Adrenal gland (tissue), 12 donors: ENCODE measurements around the gene RHOB. TPM values are rescaled to one million over a fixed set of nuclear protein-coding genes. Genes with fewer than 3 reads are reported as not detected.

Source experiments
- DNase-seq, 7 donors: peaks; one replicate each; pipeline ENCODE4 v3.0.0-alpha.2; 2019 to 2020
- H3K27ac ChIP-seq, 5 donors: fragments of 200-600 bp; sonication (generic) in 4 of 5; 1 replicate in 3 of 5; 2 replicates in 2 of 5; pipeline versions ENCODE4 v1.5.1 to v1.8.0; 2016 to 2020; ENCODE audit warnings: mild to moderate bottlenecking in 1 of 5
- H3K27me3 ChIP-seq: fragments of 200-600 bp; 2 replicates; pipeline ENCODE4 v1.8.0; 2021
- H3K36me3 ChIP-seq, 2 donors: fragments of 200-600 bp; replicated peaks in 1 of 2; 1 replicate in 1 of 2; 2 replicates in 1 of 2; pipeline versions ENCODE4 v1.5.1 to v1.8.0; 2018 to 2022
- H3K4me1 ChIP-seq, 2 donors: fragments of 200-600 bp; replicated peaks in 1 of 2; 1 replicate in 1 of 2; 2 replicates in 1 of 2; pipeline versions ENCODE4 v1.5.1 to v1.8.0; 2018 to 2021
- H3K4me3 ChIP-seq, 4 donors: fragments of 200-600 bp; sonication (generic) in 3 of 4; one replicate each; pipeline ENCODE4 v1.5.1; 2016 to 2018
- H3K9me3 ChIP-seq, 3 donors: fragments of 200-600 bp; sonication (generic) in 1 of 3; replicated peaks in 1 of 3; 1 replicate in 2 of 3; 2 replicates in 1 of 3; pipeline versions ENCODE4 v1.5.1 to v1.8.0; 2016 to 2021
- CTCF ChIP-seq, 6 experiments: fragments of 450-650 bp in 4 of 6; fragments of 200-600 bp in 2 of 6; sonication (generic) in 1 of 6; IDR thresholded peaks; 1 replicate in 5 of 6; 2 replicates in 1 of 6; pipeline versions ENCODE4 v1.5.1 to v1.8.0; 2016 to 2021; ENCODE audit warnings: antibody characterized with exemption in 6 of 6, mild to moderate bottlenecking in 2 of 6, moderate library complexity in 1 of 6
- POLR2A ChIP-seq, 2 donors: fragments of 450-650 bp; IDR thresholded peaks; one replicate each; pipeline ENCODE4 v1.6.1; 2017; ENCODE audit warnings: antibody characterized with exemption in 2 of 2, mild to moderate bottlenecking in 2 of 2, moderate library complexity in 1 of 2
- WGBS, 4 donors: extraction: QIAGEN DNeasy Blood & Tissue Kit in 2 of 4; methylation state at CpG; one replicate each; pipeline versions ENCODE4 v1.1.5 to v1.1.7; 2013 to 2017; 5-methylcytosine and 5-hydroxymethylcytosine counted together
- intact Hi-C, 2 donors: fragments of 100-400 bp; cut with DNase I; formaldehyde crosslinking; loops; one replicate each; pipeline versions ENCODE4 v1.14.1 to v1.15.0; 2022 to 2023
- polyA plus RNA-seq, 3 donors: library from polyadenylated mRNA; stranded (reverse); fragments of 200-250 nt in 2 of 3; fragments of 350-450 nt in 1 of 3; fragmentation: Illumina TruSeq in 1 of 3; extraction: RNeasy Lipid Tissue Mini Kit (QIAGEN cat#74804) in 1 of 3; gene quantifications; one replicate each; pipeline ENCODE4 v1.2.3, GENCODE V29; 2013 to 2014
- total RNA-seq, 9 donors: library from RNA; depleted of rRNA in 4 of 9; stranded (reverse); fragments of >200 nt in 4 of 9; fragments of 120-200 nt in 1 of 9; fragmentation: NEBNext Ultra II Directional in 1 of 9; extraction: Animal tissue kit (Norgen Biotek cat#: 25700) in 1 of 9; gene quantifications; one replicate each; pipeline versions ENCODE4 v1.1.0 to v1.2.4, GENCODE V29; 2013 to 2023
- donor health status: healthy with polysubstance abuse.
- donor health status: Bipolar disorder and iron deficiency.
- donor health status: DM: yes; HTN: yes; CAD: no.
- donor health status: DM: no; HTN: no; CAD: no.
- donor health status: DM: no; HTN: no; CAD: no.
- donor health status: DM: yes; HTN: yes; CAD: no.

The RHOB gene
- total and polyA plus RNA-seq, 12 donors = 130 to 1,281 (median 417) TPM

GRCh38 chr2:20471148-20471547 is 24.3 kb downstream of the RHOB start:
- WGBS, 4 donors = 90 to 95% (median 94%) methylated on average over 3 to 4 of the region's 4 CpGs
- Histone ChIP-seq H3K27ac (no peak overlapping the region), H3K4me1 (peaks cover 12 to 23% of the 10 kb centered on the region in 2 donors), H3K36me3 (no peaks in the 10 kb centered on the region), H3K27me3 (no peaks in the 10 kb centered on the region), H3K4me3 (no peak overlapping the region), H3K9me3 (no peaks in the 10 kb centered on the region)
- DNase-seq = peak in 1 of 7 donors; percentile 5
- intact Hi-C loops = no loop called here
- TF ChIP-seq POLR2A (IDR thresholded peaks at IDR 0.05) = no peak
- no peak for TF ChIP-seq CTCF (IDR thresholded peaks at IDR 0.05)

DNA sequence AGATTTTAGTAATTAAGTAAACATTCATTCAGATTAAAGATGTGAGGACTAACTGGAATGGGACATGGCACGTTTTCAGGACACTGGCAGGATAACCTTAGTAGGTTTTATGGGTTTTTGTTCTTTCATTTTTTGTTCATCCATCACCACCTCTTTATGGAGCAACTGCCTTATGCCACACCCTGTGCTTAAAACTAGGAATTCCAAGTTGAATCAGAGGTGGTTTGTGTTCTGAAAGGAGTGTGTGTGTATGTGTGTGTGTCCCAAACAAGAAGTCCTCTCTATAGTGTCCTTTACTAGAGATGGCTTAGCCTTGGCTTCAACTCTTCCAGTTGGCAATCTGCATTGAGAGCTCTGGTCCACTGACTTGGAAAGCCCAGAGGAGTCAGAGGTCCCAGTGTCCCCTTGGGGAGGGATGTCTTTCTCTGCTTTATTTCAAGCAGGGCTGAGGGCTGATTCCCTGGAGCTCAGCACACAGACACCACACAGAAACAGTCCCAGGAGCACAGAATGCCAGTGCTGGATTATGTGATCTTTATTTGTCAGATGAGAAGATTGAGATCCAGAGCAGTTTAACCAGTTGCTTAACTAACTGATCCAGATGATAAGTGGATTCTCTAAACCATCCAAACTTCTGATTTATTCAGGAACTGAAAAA is 25.2 kb downstream of the RHOB start:
- H3K27ac ChIP-seq = peak overlapping the region in 1 of 5 donors; percentile 21
- peaks cover 7 to 18% of the 10 kb centered on the region in 2 donors for H3K4me1 ChIP-seq
- H3K27me3 ChIP-seq = no peaks in the 10 kb centered on the region
- TF ChIP-seq POLR2A (IDR thresholded peaks at IDR 0.05) (no peak), CTCF (IDR thresholded peaks at IDR 0.05) (no peak)
- no peaks in the 10 kb centered on the region for H3K36me3 ChIP-seq
- WGBS, 4 donors = 71 to 100% (median 79%) methylated on average over 1 of the region's 1 CpG
- H3K9me3 ChIP-seq = no peaks in the 10 kb centered on the region
- DNase-seq = peak in 2 of 7 donors; percentile 14 to 50
- intact Hi-C loops = no loop called here
- no peak overlapping the region for H3K4me3 ChIP-seq

GRCh38 chr2:20472569-20472968 is 25.7 kb downstream of the RHOB start:
- peak in 1 of 7 donors; percentile 11 for DNase-seq
- H3K9me3 ChIP-seq = no peaks in the 10 kb centered on the region
- TF ChIP-seq CTCF (IDR thresholded peaks at IDR 0.05) (no peak), POLR2A (IDR thresholded peaks at IDR 0.05) (no peak)
- no peak overlapping the region for H3K4me3 ChIP-seq
- no peaks in the 10 kb centered on the region for H3K27me3 ChIP-seq
- 86 to 92% (median 91%) methylated on average over 4 of the region's 4 CpGs for WGBS, 4 donors
- intact Hi-C loops = no loop called here
- H3K36me3 ChIP-seq = no peaks in the 10 kb centered on the region
- peaks cover 7 to 14% of the 10 kb centered on the region in 2 donors for H3K4me1 ChIP-seq
- H3K27ac ChIP-seq = peak overlapping the region in 1 of 5 donors; percentile 85

DNA sequence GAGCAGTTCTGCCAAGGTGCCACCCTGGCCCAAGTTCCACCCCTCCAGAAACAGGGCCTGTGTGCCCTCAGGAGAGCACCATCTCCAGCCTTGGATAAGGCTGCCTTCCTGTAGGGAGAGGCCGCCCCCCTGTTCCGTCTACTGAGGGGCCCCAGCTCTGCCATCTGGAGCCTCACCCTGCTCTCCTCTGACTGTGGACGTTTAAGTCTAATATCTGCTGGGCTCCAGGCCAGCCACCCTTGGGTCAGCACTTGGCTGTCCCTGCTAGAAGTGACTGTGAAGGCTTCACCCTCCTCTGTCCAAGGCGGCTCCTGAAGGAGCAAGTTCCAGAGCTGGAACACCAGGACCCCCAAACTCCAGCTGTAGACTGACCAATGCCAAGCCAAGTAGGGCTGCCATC is 26.3 kb downstream of the RHOB start:
- TF ChIP-seq POLR2A (IDR thresholded peaks at IDR 0.05) (no peak), CTCF (IDR thresholded peaks at IDR 0.05) (no peak)
- no peaks in the 10 kb centered on the region for H3K27me3 ChIP-seq
- intact Hi-C loops = no loop called here
- DNase-seq = peak in 3 of 7 donors; percentile 26 to 52 (median 49)
- H3K9me3 ChIP-seq = no peaks in the 10 kb centered on the region
- H3K36me3 ChIP-seq = no peaks in the 10 kb centered on the region
- no peak overlapping the region for H3K4me3 ChIP-seq
- peak overlapping the region in 1 of 5 donors; percentile 85 for H3K27ac ChIP-seq
- peaks cover 7 to 12% of the 10 kb centered on the region in 2 donors for H3K4me1 ChIP-seq
- 60 to 77% (median 72%) methylated on average over 1 to 4 of the region's 4 CpGs for WGBS, 4 donors
